Subcutaneous adipose tissue (tissue), 4 donors: ENCODE results near the gene SOWAHB. TPM values are rescaled to one million over a fixed set of nuclear protein-coding genes. Genes with fewer than 3 reads are reported as not detected.

ENCODE experiments used
- total RNA-seq, 4 donors: library from RNA; depleted of rRNA; stranded (reverse); fragments of >200 nt; gene quantifications; one replicate each; pipeline ENCODE4 v1.1.0, GENCODE V29; 2016
- TF ChIP-seq, protein P1 (sequence below): fragments of 450-650 bp; IDR thresholded peaks from one replicate; pipeline ENCODE4 v1.5.1; 2016; ENCODE audit warnings: low read depth, mild to moderate bottlenecking, control low read depth, antibody characterized with exemption, moderate library complexity

SOWAHB gene
- total RNA-seq, 4 donors from 2014 or later = not detected

DNA sequence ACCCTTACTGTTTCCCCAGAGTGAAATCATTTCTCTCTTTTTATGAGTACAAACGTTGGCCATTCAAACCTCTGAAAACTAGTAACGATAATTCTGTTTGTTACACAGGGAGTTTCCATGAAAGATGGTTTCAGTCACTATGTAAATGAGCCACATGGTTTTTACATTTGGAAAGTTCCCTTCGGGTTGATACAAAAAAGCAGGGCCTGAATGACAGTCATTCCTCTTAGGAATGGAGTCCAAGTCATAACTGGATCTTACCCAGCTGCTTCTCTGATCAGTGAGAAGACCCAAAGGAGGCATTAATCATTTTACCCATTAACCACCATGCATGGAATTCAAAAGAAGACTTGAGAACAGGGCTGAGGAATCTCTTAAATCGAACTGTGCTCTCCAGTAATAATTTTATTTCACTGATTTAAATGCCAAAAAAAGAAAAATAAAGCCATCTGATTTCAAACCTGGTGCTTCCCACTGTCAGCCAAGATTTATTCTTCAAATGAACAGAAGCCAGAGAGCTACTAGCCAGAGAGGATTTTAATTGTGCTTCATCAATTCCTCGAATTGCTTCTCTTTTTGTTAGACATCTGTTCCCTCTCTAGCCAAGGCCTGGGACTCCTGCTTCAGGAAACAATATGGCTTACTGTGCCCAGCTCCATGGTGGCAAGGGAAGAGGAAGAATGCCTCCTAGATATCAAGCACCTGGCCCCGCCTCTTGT, 3.2 kb downstream of the SOWAHB start:
- TF ChIP-seq, protein P1, sequence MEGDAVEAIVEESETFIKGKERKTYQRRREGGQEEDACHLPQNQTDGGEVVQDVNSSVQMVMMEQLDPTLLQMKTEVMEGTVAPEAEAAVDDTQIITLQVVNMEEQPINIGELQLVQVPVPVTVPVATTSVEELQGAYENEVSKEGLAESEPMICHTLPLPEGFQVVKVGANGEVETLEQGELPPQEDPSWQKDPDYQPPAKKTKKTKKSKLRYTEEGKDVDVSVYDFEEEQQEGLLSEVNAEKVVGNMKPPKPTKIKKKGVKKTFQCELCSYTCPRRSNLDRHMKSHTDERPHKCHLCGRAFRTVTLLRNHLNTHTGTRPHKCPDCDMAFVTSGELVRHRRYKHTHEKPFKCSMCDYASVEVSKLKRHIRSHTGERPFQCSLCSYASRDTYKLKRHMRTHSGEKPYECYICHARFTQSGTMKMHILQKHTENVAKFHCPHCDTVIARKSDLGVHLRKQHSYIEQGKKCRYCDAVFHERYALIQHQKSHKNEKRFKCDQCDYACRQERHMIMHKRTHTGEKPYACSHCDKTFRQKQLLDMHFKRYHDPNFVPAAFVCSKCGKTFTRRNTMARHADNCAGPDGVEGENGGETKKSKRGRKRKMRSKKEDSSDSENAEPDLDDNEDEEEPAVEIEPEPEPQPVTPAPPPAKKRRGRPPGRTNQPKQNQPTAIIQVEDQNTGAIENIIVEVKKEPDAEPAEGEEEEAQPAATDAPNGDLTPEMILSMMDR = no peak

- TF ChIP-seq, protein P1 = no peak
Measured at GRCh38 chr4:76892601-76893000, 5.3 kb downstream of the SOWAHB start.

GRCh38 chr4:76892001-76892400, 5.9 kb downstream of the SOWAHB start:
- TF ChIP-seq, protein P1 = no peak

DNA sequence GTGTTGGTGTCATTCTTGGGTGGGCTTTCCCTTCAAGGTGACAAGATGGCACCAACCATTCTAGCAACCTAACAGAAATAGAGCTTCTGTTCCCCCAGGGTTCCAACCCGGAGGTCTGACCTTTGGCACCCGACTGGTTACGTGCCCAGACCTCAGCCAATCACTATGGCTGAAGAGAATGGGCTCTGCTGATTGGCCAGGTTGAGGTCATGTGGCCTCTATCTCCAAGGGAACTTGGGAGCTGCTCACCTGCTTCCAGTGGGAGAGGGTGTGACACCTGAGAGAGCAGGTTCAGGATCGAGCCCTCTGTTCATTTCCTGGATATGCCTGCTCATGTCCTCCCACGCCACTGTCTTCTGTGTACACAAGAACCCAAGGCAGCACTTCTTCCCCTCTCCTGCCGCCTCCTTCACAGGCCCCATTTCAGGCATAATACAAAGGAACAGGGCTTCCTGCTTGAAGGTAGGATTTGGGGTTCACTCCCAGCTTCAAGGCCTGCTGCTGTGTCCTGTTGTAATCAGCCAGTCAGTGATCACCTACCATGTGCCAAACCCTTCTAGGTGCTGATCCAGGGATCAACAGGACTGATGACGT, 11.0 kb downstream of the SOWAHB start:
- TF ChIP-seq, protein P1 = no peak

DNA sequence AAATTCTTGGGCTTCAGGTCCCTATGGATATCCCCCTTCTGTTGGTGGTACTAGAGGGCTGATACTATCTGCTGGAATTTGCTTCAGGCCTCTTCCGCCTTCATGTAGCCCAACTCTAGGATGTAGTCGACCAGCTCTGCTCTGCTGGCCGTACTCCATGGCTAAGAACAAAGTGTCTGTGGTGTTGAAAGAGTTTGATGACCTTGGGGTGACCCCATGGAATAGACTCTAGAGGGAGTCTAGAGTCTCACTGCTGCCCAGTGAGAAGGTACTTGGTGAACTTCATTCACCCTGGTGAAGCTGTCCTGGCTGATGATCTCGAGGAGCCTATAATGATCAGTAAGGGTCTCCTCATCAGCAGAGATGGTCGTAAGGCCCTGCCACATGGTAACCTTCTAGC, 11.7 kb downstream of the SOWAHB start:
- TF ChIP-seq, protein P1 = no peak

GRCh38 chr4:76883147-76883546, 14.8 kb downstream of the SOWAHB start:
- TF ChIP-seq, protein P1 = no peak

GRCh38 chr4:76882630-76883029, 15.3 kb downstream of the SOWAHB start:
- TF ChIP-seq, protein P1 = no peak
